Activated CD4-positive, alpha-beta T cell treated with anti-CD3 and anti-CD28 coated beads for 1 hour (primary cell): Measurements from ENCODE around the gene BRINP2.
"Not testable (repeated sequence)": the region's sequence is repeated elsewhere in the genome, so short reads cannot be mapped to it uniquely, and the experiment has no call there.

Experiments used
- DNase-seq: peaks from one replicate; pipeline ENCODE4 v3.0.0-alpha.2; 2020

BRINP2 gene

DNA sequence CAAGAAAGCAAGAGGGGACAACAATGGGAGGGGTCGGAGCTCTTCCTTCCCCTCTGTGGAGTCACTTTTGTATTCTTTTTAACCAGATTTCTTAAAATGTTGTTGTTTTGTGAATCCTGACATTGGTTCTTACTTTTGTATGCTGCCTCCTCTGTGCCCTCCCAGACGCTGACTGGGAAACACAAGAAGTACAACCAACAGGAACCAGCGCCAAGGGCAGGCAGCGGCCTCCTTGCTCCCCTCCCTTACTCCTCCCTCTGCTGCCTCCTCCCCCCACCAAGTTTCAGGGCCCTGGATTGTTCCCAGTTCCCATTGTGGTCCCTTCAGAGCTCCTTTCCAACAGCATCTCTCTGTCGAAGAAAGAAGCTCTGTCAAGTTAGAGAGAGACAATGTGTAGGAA lies 111.1 kb downstream of the BRINP2 start:
- DNase-seq, result no peak

DNA sequence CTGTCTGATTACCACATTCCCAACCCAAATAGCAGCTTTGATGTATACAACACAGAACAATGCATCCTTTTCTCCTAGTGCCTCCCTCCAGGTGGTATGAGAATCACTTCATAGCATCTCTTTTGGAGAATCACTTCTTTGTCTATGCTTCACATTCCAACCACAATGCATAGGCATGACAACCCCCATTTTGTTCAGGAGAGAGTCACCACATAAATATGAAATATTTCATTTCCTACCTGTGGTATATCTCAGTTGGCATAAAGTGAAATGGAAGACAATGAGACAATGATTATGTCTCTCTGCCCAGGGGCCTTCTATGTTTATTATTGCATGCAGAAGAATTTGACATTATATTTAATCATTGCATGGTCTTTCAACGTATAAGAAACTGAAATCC lies 112.2 kb downstream of the BRINP2 start:
- DNase-seq, result no peak

DNA sequence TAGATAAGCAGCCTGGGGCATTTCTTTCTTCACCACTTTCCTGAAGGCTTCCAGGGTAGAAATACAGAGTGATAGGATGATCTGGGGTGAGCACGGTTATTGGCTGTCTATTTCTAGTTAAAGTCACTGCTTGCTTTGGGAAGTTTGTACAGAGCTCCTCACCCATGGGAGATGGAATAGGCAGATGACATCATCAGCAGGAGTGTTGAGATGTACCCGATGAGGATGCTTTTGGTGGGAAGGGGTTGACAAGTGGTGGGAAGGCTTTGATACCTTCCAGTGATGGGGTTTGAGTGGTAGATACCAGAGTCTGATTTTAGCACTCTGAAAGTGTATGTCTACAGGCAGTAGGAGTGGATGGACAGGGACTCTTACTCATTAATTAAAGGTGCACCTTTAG lies 112.6 kb downstream of the BRINP2 start:
- no peak for DNase-seq

DNA sequence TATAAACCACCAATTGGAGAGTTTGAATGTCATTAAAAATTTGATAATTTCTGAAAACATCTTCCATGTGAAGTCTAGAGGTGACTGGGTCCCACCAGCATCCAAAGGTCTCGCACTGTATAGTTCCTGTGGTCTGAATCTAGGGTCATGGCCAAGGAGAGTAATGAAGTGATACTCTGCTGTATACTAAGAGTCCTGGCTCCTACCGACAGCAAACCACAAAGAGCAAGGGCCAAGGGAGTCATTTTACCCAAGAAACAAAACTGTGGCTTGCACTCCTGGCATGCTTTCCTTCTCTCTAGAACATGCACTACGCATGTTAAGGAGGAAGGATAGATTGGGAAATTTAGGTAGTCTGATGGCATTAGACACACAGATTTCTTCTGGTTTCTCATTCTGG lies 115.6 kb downstream of the BRINP2 start:
- no peak for DNase-seq

DNA sequence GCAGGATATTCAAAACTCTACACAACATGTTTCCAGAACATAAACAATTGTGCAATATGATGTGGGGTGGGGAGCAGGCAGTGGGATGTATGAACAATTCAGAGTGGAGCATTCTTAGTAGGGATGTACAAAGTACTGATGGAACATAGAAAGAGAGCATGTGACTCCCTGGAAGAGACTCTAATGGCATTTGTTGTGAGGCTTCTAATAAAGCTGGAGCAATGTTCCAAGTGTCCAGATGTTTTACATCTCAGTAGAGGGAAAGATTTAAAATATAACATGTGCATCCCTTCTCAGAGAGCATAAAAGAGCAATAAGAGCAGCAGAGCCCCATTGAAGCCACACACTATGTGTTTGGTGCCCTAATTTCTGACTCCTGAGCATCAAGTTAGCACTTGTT lies 116.5 kb downstream of the BRINP2 start:
- DNase-seq, result no peak

DNA sequence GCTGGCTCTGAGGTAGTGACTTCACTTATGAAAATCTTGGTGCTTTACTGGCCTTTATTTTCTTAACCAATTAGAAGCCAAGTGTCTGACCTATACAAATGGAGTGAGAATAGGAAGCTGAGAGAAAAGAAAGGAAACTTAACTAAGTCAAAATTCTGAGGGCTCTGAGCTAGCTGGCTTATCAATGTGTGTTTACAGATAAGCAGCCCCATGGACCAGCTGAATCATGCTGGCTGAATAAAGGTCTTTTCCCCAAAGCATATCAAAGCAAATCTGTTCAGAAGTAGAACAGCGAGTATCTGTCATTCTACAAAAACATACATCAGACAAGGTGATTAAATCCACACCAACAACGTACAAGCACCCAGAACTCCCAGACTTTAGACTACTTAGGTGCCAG lies 117.2 kb downstream of the BRINP2 start:
- DNase-seq, result no peak

DNA sequence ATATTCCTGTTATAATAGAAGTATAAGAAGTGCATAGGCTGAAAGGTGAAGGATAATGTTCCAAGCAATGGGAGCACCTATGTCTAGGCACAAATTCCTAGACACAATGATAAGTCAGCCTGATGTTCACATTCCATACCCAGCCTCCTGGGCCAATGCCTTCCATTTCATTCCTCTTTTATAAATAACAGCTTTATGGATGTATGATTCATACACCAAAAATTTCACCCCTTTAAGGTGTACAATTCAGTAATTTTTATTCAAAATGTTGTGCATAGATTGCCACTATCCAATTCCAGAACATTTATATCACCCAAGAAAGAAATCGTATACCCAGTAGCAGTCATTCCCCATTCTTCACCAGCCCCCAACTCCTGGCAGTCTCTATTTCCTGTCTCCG lies 118.8 kb downstream of the BRINP2 start:
- no peak for DNase-seq

DNA sequence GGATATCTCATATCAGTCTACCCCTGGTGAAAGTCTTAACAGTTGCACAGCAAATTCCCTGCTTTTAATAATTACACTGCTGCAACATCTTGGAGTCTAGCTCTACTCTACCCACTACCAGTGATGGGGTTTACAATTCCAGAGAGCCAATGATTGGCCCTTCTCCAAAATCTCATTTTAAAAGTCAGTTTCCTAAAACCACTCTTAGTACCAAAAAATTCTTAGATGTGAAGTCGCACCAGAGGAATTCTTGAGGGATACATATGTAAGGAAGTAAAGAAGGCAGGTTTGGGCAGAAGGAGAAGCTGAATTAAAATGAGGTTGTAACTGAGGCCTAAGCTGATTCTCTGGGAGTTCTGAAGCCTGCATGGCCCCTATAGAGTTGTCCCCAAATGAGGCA lies 129.7 kb downstream of the BRINP2 start:
- no peak for DNase-seq

DNA sequence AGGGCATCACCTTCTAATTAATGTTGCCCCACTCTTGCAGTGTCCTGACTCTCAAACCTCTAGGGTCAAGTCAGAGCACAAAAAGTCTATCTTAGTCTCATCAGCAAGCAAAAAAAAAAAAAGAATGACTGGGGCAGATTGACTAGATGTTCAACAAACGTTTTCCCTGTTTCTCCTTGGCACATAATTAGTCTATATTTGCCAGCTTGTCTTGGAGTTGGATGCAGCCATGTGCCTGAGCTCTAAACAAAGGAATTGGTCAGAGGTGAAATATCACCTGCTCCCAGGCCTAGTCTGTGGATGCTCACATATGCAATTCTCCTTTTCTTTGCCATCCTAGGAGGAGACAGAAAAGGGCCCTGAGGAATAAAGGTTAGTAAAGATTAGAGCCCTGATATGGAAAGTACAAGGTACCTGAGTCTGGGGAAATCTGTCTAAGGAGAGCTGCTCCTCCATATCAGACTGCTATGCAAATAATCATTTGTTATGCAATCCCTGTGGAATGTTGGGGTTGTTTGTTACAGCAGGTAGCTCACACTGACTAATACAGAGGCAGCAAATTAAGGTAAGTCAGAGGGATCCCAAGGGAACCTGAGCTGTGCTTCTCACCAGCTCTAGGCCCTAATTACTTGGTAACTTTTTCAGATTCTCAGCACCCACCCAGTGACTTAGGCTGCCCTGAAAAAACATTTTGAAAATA lies 130.8 kb downstream of the BRINP2 start:
- DNase-seq, result no peak

DNA sequence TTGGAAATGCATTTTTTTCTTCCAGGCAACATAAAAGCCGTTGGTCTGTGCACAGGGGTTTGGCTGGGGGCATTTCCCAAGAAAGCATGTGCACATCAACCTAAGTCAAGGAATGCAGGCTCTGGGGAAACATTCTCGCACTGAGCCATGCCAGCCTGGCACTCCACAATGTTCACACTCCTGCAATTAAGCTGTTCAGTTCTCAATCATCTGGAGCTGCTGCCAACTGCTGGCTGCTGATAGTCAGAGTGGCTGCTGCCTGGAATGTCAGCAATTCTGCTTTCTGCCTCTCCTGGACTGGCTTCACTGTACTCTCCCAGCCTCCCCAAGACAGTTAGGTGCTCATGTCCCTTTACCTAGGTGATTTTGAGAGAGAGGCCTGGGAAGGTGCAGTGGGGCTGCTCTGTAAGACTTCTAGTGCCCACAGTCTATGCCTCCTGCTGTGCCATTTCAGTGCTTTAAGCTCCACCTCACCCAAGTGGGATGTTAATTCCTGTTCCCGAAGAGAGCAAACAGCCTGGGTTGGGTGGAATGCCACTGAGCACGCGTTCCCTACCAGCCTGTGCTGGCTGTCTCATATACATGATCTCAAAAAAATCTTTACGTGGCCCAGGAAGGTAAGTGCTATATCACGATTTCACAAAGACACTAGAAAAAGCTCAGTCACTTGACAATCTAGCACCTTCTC lies 131.7 kb downstream of the BRINP2 start:
- no peak for DNase-seq

DNA sequence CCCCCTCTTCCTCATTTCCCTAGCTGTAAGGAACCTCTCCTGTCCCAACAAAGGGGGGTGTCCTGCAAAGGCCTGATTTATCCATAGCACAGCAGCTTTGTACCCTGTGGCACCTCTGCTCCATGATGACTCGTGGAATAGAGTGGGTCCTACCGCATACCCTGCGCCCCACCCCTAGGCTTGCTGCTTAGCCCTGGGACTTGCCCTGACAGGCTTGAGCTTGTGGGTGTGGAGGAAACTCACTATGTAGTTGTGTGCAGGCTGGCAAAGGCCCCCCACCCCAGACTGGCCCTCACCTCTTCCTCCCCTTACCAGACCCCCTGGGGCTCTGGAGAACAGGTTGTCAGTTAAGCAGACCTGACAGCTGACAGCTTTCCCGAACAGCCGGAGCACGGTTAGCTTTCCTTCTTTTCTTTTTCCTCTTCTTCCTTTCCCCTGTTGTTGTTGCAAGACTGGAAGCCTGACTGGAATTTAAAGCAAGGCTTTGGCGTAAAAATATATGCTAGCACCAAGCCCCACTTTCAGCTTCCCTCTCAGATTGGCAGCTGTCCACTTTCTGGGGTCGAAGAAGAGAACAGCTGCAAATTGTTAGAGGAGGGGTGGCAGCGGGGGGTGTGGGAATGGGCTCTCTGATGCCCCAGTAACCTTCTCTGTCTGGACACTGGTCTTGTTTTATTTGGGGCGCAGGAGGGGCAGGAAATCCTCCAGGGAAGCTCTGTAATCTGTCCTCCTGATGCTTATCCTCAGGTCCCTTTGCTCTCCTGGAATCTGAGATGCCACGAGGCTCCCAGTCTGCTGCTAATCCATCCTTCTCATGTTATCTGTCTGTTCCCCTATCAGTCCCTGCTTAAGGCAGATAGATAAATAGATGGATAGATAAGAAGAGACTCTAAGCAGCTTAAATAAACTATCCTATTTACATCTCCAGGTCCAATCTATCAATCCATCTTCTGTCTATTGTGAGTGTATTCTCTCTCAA lies 134.6 kb downstream of the BRINP2 start:
- DNase-seq, result no peak

DNA sequence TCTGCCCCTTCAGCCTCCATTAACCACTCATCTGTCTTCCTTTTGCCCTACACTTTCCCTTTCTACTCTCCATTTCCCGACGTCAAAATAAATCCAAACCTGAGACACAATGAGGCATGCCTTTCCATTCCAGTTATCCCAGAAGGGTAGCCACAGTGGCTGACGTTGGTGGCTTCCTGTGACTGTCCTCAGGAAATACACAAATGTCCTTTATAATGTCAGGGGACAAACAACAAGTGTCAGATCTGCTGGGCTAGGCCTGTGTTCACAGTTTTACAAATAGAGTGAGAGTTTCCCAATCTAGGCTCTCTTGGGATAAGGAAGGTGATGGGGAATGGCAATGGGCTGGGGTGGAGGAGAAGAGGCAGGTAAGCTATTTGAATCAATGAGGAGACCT lies 135.3 kb downstream of the BRINP2 start:
- no peak for DNase-seq

DNA sequence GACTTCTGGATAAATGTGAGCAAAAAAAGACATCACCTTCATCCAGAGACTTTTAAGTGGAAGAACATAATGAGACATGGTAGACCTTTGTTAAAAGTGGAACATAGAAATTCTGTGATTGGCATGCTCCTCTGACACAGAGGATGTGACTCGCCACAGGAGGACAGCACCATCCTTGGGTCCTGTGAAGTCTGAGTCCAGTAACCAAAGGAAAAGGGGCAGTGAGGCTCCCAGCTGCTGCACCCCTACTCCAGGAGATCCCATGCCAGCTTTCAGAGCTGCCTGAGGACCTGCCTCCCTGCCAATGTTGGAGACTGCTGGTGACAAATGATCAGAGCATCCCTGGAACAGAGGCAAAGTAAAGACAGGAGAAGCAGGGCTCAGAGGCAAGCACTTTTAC lies 136.2 kb downstream of the BRINP2 start:
- no peak for DNase-seq

DNA sequence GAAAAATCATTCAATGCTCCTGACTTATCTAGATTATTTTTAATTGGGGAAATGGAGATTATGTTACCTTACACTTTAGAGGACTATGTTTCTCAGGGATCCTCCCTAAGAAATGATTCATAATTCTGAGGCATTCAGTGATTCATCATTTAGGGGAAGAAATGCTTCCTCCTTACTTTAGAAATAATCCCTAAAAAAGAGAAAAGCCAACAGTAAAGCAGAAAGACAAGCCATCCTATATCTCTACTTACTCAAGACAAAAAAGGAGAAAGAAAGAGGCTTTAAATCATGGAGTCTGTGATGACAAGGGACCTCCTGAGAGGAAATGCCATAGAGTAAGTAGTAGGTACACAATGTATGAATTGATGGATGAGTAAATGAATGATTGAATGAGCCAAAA lies 137.0 kb downstream of the BRINP2 start:
- no peak for DNase-seq

DNA sequence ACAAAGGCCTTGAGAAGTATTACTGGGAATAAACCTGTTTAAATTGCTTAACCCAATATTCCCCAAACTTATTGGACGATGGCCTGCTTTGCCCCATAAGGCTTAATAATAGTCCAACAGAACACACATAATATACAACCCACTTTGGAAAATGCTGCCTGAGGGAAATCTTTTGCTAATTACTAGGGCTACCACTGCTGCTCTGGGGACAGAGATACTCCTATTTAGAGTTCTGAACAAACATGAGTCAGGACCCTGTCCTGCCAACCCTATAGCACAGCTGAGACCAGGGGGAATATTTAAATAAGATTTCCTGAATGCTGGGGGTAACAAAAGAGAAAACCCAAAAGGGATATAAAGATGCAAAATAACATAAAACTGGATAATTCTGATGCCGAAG lies 139.1 kb downstream of the BRINP2 start:
- no peak for DNase-seq

DNA sequence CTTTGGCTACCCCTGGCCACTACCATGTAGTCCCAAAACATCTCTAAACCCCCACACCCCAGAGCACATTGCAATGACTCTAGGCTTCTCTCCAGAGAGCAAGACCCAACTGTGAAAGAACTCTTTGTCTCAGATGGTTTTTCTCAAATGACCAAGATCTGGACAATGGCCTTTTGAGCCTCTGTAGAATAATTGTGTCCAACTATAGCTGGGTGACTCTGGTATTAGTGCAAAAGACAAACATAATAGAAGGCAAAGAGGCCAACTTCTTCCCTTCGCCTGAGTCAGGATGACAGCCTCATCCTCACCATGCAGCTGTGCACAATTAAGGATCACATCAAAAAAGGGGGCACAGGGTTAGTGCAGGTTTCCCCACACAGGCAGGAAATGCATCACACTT lies 139.6 kb downstream of the BRINP2 start:
- DNase-seq, result no peak

DNA sequence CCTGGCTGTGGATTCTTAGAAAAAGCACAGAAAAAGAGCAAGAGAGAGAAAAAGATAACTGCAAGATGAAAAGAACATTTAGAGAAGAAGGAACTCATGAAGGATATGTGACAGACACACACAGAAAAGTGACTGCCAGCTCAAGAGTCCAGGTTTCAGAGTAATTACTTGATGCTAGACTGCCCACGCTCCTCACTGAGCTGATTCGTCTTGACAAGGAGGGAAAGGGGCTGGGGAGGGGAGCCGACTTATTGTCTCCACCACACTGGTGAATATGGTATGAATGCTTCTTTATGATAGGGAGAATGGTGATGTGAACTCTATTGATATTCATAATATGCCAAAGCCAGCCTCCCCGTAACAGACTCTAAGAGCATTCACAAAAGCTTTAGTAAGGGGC lies 140.4 kb downstream of the BRINP2 start:
- DNase-seq, result no peak

DNA sequence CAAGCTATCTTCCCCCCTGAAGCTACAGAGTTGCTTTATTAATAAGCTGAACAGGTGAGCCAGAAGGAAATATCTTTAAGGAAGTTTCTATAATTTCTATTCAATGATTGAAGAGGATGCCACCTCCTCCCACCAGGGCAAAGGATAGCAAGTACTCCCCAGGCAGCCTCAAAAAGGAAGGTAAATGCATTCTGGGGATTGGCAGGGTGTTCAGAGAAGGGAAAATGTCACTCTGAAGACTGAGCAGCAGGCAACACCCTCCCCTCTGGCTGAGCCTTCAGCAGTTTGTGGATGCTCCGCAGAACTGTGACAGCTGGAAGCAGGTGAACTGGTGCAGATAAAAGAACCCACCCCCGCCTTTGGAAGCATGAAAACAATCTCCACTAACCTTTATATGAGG lies 140.8 kb downstream of the BRINP2 start:
- DNase-seq, result no peak

DNA sequence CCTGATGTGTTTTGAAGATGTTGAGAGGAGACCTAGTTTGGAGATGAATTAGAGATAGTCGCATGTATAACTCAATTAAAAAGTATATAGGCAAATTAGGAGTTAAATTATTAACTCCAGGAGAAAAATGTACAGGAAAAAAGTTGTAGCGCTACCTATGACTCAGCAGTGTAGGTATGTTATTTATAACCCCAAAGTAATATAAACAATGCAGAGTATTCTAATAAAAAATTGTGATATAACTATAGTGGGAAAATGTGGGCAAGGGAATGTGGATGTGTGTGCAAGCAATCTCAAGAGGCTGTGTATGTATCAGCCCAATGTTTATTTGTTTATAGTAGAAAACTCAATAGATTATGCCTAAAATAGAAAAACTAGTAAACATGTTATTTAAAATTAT lies 144.5 kb downstream of the BRINP2 start:
- no peak for DNase-seq

DNA sequence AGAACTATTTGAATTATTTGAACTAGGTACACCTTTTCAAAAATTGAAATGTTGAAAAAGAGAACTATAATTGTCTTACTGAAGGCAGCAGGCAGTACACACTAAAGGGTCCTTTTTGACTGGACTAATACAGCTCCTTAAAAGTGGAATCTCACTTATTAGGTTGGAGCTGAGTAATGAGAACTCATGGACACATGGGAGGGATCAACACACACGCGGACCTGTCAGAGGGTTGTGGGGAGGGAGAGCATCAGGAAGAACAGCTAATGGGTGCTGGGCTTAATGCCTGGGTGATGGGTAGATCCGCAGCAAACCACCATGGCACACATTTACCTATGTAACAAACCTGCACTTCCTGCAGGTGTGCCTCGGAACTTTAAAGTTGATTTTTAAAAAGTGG lies 145.0 kb downstream of the BRINP2 start:
- no peak for DNase-seq

DNA sequence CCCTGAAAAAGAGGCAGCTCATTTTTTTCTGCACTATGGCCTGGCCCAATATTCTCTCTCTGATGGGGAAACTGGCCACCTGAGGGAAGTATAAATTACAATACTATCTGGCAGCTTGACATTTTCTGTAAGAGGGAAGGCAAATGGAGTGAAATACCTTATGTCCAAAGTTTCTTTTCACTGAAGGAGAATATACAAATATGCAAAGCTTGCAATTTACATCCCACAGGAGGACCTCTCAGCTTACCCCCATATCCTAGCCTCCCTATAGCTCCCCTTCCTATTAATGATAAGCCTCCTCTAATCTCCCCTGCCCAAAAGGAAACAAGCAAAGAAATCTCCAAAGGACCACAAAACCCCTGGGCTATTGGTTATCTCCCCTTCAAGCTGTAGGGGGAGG lies 150.7 kb downstream of the BRINP2 start:
- not testable (repeated sequence) for DNase-seq

DNA sequence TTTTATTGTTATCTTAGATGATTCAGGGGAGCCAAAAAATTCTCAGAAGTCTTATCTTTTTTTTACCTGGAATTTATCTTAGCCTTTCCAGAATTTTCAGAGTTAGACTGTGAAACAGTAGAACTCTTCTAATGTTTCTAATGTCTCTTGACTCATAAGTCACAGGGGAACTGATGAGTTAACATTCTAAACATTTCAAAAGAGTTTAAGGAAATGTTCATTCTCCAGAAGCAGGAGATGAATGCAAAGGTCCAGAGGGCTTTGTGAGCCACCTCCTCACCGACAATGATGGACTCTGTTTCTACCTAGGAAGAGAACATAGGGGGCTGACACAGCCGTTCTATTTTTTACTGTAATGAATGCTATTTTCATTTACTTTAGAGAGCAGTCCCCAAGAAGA lies 157.5 kb downstream of the BRINP2 start:
- DNase-seq, result no peak

DNA sequence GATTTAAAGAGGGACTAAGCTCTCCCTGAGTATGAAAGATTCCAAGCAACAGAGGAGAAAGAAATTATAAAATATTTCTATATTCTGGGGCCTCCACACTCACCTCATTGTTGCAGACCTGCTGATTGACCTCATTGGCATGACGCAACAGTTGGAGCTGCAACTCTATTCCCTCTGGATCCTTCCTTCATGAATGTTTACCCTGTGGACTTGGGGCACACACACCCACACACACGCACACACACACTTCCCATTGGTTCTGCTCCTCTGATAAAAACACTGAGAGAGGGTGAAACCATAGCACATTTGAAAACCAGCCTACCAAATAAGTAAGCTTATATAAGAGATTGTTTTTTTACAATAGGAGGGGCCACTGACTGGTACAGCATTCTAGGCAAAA lies 159.1 kb downstream of the BRINP2 start:
- DNase-seq, result no peak
